Middle frontal gyrus (tissue), 1 donor: ENCODE measurements around the gene KNOP1.

ENCODE experiments used
- DNase-seq: peaks from one replicate; pipeline ENCODE4 v3.0.0-alpha.2; 2015; ENCODE audit warnings: low spot score; ENCODE audit errors: extremely low spot score

KNOP1 gene

DNA sequence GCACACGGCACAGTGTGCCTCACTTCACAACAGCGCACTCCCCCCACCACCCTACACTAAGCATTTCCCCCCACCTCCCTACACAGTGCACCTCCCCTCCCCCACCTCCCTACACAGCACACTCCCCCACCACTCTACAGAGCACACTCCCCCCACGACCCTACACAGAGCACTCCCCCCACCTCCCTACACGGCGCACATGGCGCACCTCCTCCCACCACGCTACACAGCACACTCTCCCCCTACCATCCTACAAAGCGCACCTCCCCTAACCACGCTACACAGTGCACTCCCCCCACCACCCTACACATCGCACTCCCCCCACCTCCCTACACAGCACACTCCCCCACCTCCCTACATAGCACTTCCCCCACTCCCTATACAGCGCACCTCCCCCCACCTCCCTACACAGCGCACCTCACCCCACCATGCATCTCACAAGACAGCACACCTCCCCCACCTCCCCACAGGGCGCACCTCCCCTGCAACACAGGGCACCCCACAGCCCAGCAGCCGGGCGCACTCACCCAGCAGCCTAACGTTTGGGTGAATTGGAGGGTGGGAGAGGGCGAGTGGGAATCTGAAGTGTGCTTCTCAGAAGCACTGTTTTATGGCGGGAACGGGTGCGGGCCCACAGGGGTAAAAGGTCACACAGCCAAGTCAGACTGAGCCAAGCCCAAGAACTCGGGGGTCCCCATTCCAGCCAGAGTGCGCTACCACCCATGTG, 10.3 kb downstream of the KNOP1 start:
- DNase-seq: no peak

GRCh38 chr16:19706846-19707245, 11.2 kb downstream of the KNOP1 start:
- DNase-seq: no peak

GRCh38 chr16:19705843-19706242, 12.2 kb downstream of the KNOP1 start:
- DNase-seq: no peak

GRCh38 chr16:19705146-19705501, 12.9 kb downstream of the KNOP1 start:
- no peak for DNase-seq

GRCh38 chr16:19704321-19705145, 13.5 kb downstream of the KNOP1 start:
- DNase-seq: no peak

- DNase-seq: no peak
These were observed 14.7 kb downstream of the KNOP1 start for GRCh38 chr16:19703172-19703889.

GRCh38 chr16:19701091-19701490, 16.9 kb downstream of the KNOP1 start:
- DNase-seq: no peak

DNA sequence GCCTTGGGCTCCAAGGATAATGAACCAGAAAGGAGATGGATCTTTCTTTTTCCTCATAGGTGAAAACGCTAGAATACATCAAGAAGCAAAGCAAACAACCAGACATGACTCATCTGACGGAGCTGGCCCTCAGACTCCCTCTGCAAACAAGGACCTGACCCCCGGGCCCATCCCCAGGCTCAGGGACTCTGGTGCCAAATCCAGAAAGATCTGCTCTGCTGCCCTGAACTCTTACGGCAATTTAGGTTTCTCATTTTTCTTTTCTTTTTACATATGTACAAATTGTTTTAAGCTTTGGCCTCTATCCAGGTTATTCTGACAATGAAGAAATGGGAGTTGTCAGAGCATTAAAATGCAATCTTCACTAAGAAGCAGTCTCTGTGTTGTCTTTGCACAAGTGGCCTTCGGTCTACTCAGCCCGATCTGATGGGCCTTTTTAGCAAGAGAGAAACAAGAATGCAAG, 17.7 kb downstream of the KNOP1 start:
- DNase-seq: no peak

- DNase-seq: no peak
These were observed 18.6 kb downstream of the KNOP1 start for GRCh38 chr16:19699472-19699871.

DNA sequence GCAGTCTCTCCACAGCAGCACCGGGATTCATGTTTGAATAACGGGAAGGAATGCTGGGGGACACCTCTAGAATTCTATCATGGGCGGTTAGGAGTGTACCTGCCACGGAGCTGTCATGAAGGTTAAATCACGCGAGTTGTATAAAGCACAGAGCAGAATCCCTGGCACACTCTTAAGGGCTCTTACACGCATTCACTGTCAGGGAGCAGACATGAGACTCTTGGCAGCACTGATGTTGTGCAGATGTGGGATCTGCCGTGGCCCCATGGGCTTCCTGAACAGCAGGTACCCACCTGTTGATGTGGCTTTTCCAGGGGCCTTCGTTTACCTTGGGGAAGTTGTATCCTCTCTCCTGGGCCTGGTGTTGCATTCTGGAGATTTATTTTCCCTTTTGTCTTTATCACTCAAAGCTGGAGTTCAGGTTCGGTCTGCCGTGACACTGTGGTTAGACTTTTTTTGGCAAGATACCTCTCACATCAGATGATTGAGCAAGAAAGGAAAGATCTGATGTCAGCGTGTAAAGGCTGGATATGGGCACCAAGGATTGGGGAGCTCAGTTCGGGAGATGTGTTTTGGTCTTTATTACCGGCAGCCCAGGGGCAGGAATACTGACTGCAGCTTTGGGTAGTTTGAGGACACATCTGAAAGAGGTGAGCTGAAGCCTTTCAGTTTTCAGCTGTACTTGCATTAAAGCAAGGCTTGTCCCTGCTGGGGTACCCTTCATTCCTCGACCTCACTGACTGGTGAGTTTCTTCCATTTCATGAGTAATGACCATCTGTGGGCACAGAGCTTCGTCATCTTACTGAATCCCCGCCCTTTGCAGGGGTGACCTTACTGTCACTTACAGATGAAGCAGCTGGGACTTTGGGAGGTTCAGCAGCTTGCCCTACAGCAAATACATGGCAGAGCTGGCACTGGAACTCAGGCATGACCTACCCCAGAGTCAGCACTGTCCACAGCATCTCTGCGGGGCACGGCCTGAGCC, 19.3 kb downstream of the KNOP1 start:
- no peak for DNase-seq

DNA sequence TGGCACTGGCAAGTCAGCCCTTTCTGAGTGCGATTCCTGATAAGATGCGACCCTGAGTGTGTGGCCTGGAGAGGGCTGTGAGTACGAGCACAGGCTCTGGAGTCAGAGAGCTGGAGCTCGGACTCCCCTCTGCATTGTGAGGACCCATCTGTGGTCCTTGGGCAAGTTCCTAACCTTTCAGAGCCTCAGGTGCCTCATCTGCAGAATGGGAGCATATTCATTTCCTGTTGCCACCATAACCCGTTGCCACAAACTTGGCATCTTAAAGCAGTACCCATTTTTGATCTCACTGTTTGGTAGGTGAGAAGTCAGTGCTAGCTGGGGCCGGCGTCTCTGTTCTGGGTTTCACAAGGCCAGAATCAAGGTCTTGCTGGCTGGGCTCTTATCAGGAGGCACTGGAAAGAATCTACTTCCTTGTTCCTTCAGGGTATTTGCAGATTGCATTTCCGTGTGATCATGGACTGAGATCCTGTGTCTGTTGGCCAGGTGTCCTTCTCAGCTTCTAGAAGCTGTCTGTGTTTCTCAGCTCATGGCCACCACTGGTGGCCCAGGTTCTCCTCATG, 20.2 kb downstream of the KNOP1 start:
- no peak for DNase-seq

DNA sequence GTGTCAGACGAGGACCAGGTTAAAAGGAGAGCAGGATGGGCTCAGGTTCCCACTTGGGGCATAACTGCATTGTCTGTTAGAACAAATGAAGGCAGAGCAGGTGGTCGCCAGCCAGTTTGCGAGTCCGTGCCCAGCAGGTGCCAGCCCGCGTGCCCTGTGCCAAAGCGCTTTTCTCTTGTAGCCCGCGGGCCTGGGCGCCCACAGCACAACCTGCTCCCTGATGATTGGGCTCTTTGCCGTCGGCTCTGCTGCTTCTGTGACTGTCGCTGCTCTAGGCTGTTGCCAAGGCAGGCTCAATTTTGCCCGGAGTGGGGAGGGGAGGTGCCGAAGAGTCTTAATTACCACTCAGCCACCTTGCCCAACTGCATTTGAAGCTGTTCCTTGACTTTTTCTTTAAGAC, 21.1 kb downstream of the KNOP1 start:
- no peak for DNase-seq

GRCh38 chr16:19696328-19696727, 21.7 kb downstream of the KNOP1 start:
- no peak for DNase-seq

- no peak for DNase-seq
These were observed 23.0 kb downstream of the KNOP1 start for GRCh38 chr16:19694989-19695388.

DNA sequence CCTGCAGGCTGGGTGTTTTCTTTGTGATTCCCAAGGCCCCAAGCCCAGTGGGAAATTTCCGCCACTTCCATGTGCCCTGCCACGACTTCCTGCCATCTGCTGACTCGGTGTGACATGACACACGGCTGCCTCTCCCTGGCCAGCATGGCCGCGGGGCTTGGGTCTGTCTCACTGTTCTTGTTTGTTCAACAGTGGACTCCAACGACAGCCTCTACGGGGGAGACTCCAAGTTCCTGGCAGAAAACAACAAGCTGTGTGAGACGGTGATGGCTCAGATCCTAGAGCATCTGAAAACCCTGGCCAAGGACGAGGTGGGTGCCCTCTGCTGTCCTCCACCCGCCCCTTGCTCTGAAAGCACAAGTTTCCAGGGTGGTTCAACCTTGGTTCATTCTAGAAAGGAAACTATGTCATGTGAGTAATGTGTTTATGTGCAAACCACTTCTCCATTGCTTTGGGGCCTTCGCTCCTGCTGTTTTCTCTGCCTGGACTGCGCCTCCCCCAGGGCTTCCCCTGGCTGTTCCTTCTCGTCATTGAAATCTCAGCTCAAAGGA, 26.8 kb downstream of the KNOP1 start:
- DNase-seq: no peak

DNA sequence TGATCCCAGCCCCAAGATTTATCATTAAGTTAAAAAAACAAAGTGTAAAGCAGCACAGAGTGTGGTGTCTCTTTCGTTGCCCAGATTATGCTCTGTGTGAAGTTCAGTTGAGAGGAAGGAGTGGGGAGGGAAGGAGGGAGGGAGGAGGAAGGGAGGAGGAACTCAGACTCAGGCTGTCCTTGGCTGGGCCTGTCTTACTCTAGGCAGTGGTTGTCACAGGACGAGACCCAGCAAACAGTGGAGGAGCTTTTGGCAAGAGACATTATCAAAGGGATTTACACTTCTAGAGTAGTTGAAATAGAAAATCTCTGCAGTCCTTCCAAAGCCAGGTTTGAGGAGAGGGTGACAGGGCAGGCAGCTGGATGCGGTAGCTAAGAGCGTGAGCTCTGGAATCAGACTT, 27.8 kb downstream of the KNOP1 start:
- DNase-seq: no peak

DNA sequence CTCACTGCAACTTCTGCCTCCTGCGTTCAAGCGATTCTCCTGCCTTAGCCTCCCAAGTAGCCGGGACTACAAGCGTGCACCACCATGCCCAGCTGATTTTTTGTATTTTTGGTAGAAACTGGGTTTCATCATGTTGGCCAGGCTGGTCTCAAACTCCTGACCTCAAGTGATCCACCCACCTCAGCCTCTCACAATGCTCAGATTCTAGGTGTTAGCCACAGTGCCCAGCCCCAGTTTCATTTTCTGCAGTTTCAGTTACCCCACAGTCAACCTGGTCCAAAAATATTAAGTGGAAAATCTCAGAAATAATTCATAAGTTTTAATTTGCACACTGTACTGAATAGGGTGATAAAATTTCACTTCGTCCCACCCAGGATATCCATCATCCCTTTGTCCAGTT, 28.7 kb downstream of the KNOP1 start:
- DNase-seq: no peak

DNA sequence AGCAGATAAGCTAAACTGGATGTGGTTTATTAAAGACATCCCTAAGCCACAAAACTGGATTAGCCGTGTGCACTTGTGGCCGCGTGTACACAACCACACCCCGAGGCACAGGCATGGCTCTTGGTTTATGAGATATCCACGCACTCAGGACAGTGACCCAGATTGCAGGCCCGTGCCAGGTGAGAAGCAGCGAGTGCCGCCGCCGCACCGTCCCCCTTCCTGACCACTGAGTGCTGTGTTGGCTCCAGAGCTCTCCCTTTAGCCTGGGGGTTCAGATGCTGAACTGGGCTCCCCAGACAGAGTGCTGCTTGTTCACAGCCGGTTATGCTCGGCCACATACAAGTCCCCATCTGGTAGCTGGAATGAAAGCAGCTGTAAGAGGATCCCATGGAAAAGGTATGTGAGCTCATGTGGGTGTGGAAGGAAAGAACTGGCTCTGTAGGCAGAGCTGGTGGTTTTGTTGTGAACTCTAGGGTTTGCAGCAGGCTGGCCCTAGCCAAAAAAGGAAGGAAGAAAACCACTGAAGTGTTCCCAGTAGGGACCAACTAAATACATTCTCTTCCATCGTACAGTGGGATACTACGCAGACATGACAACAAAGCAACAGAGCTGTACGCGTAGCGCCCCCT, 29.5 kb downstream of the KNOP1 start:
- DNase-seq: no peak

DNA sequence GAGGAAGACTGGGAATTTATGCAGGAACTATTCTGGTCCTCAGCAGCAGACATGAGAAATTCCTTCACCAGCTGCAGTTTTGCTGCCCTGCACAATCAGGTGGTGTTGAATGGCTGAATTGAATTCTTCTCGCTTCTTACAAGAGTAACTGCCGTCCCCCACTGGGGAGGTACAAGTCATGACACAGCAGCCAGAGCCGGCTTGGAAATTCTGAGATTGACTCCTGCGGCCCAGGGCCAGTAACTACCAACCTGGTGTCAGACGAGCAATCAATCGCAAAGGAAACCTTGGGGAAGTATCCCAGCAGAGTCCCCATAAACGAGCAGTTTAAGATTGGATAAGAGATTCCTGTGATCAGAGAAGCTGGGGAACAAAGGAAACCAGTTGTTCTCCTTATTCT, 30.7 kb downstream of the KNOP1 start:
- DNase-seq: no peak

DNA sequence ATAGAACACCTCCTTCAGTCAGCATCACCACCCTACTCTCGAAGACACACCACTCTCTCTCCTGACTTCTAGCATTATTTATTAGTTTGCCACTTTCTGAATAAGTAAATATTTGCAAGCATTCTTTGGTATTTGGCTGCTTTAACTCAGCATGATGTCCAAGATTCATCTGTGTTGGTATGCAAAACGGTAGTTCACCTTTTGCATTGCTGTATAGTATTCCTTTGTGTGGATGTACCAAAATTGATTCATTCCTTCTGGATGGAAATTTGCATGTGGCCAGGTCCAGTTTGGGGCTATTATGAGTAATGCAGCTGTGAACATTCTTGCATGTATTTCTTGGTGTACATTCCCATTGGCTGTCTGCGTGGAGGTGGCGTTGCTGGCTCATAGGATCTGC, 32.9 kb downstream of the KNOP1 start:
- no peak for DNase-seq
